GM18868 (cell line): ENCODE measurements around the gene GAB1.
A peak's percentile ranks its signal among the peaks of the same experiment; 100 is the strongest.

Experiments
- ATAC-seq: cut with Tn5 transposase; IDR thresholded peaks from one replicate; pipeline ENCODE4 v1.9.1; 2021; ENCODE audit warnings: mild to moderate bottlenecking, moderate library complexity; ENCODE audit not compliant: unreplicated experiment

GAB1 gene

GRCh38 chr4:143336781-143337599, at the start of gene GAB1:
GAB1 (plus strand) TSS chr4:143336876; CDS start chr4:143337189, 313 bp downstream.
- peak; percentile 65 for ATAC-seq

DNA sequence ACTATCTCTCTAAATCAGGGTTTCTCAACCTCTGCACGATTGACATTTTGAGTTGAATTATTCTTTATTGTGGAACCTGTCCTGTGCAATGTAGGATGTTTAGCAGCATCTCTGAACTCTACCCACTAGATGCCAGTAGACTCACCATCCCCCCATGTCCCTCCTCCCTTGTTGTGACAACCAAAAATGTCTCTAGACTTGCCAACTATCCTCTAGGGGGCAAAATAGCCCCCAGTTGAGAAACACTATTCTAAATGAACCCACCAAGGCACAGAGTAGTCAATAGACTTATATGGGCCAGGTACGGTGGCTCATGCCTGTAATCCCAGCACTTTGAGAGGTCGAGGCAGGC, 49.1 kb upstream of the GAB1 start:
- no peak for ATAC-seq

DNA sequence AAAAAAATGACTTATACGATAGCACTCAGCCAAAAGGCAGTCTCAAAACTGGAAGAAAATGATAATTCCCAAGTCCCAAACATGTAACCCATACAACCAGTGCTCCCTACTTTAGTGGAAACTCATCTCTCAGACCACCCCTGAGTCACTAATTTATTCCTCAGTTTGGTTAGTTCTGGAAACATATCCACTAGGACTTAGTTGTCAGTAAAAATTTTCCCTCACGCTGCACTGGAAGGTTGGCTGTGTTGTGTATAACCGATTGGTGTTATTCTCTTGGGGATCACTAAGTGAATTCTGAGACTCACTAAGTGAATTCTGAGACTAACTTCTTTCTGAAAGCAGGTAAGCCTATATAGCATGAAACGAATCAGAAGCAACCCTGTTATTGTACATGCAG, 48.5 kb upstream of the GAB1 start:
- no peak for ATAC-seq

- no peak for ATAC-seq
These were observed 47.3 kb upstream of the GAB1 start for GRCh38 chr4:143289370-143289769.

- ATAC-seq, result no peak
These were observed 45.4 kb upstream of the GAB1 start for GRCh38 chr4:143291314-143291713.

- ATAC-seq, result no peak
These were observed 43.8 kb upstream of the GAB1 start for GRCh38 chr4:143292858-143293257.

DNA sequence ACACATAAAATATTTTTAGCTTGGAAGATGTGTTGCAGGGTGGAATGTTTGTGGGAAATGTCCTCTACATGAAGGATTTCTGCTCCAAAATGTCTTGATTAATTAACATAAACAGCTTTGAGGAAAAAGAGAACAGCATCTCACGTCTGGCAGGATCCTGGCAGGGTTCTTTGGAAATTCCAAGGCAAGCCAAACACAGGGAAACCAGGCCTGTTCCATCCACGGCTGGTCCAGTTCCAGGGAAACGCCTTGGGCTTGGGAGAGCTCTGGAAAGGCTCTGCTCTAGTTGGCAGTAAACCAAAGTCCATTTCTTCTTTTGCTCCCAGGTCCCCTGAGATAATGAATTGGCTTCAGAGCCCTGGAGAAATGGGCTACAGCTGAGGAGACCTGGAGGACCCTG, 42.4 kb upstream of the GAB1 start:
- ATAC-seq, result no peak

- no peak for ATAC-seq
These were observed 41.9 kb upstream of the GAB1 start for GRCh38 chr4:143294710-143295275.

DNA sequence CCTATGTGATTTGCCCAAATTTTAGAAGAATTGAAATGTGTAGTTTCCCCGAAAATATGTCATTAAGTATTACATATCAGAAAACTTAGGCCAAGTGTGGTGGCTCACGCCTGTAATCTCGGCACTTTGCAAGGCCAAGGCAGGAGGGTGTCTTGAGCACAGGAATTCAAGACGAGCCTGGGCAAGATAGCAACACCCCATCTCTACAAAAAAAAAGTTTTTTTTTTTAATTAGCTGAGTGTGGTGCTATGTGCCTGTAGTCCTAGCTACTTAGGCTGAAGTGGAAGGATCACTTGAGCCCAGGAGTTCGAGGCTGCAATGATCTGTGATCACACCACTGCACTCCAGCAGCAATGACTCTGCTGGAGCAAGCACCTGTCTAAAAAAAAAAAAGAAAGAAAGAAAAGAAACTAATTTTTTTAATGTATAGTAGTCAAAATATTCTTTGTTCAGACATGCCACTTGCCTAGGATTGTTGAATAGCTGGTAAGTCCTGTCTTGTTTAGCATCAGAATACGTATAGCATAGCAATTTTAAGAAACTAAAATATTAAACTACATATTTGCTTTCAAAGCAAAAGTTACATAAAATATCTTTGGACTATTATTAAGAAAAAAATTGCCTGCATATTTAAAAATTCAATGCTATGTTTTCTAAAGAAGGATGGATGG, 40.1 kb upstream of the GAB1 start:
- ATAC-seq, result no peak

GRCh38 chr4:143300860-143301259, 35.8 kb upstream of the GAB1 start:
- no peak for ATAC-seq

DNA sequence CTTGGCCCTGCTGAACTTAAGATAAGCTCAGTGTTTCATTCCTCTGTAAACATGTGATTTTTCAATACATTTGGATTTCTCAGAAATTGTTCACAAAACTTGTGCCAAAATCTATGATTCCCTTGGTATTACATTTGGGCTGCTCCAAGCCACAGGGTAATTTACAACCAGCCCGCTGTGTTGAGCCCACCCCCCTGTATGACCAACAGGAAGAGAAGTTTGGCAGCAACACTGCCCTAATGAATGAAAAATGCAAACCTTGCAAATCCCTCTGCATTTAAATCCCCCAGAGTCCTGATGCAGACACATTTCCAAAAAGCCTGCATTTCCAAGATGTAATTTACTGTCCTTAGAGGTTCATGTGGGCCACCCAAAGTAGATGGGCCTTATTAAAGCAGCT, 34.1 kb upstream of the GAB1 start:
- no peak for ATAC-seq

DNA sequence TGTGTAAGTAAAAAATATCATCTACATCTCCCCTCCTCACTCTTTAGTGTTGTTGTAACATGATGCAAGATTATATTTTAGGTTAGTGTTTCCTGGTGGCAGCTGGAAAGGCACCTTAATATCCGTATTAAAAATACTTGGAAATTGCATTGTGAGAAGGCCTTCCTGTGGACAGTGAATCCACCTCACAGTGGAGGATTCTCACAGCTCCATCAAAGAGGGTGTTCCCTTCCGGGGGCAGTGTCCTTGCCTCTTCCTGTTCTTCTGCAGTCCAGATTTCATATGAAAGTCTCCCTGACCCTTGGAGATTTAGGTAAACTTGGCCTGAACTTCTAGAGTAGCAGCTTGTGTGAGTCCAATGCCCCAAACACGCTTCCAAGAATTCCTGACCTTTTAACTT, 29.9 kb upstream of the GAB1 start:
- ATAC-seq, result no peak

- no peak for ATAC-seq
These were observed 29.1 kb upstream of the GAB1 start for GRCh38 chr4:143307531-143307930.

DNA sequence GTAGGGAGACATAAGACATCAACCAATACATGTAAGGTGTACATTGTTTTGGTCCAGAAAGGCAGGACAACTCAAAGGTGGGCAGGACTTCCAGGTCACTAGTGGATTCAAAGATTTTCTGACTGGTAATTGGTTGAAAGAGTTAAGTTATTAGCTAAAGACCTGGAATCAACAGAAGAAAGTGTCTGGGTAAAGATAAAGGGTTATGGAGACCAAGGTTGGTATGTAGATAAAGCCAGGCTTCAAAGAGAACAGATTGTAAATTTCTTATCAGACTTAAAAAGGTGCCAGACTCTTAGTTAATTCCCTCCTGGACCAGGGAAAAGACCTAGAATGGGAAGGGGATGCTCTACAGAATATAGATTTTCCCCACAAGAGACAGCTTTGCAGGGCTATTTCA, 28.3 kb upstream of the GAB1 start:
- ATAC-seq, result no peak

GRCh38 chr4:143311924-143312323, 24.8 kb upstream of the GAB1 start:
- no peak for ATAC-seq

- no peak for ATAC-seq
These were observed 23.2 kb upstream of the GAB1 start for GRCh38 chr4:143313521-143313920.

DNA sequence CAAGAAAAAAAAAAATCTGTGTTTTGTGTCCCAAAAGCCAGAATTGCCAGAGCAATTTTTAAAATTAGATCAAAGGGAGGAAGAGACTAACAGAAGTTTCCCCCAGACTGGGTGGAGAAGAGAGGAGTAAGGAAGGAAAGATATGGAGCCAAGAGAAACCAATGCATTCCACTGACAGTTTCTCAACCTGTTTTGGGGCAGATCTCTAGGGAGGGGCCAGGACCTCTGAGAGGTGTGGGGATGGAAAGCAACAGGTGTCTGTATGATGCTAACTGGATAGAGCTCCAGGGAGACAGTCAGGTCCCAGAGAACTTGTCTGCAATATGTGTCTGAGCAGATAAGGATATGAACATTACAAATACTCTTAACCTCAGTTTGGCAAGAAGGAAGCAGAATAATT, 22.7 kb upstream of the GAB1 start:
- ATAC-seq, result no peak

DNA sequence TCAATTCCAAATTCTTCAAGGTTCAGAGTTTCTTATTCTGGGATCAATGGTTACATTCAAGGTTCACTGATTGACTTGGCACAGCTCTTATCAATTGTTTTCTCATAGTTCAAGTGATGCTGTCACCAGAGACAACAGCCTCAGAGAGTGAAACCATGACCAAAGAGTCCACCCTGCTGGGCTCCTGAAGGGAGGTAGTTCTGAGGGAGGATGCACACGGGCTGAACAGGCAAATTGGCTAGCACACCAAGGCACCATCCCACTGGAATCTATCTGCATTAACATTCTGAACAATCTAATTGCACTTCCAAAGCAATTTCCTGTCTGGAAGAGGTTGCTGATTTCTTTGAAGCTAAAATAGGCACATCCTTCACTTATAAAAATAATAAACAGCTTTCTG, 16.6 kb upstream of the GAB1 start:
- no peak for ATAC-seq

DNA sequence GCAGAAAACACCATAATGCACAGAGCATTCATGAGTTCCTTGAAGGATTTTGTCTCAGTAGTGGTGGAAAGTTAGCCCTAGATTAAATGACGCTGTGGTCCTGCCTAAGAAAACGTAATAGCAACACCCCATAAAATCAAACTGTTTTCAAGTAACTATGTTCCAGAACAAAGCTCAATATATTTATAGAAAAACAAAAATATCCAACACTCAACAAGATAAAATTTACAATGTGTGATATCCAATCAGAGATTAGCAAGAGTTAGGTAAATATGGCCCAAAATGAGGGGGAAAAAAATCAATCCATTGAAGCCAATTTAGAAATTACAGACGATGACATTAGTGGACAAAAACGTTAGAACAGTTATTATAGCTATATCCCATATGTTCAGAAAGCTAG, 9.9 kb upstream of the GAB1 start:
- no peak for ATAC-seq

DNA sequence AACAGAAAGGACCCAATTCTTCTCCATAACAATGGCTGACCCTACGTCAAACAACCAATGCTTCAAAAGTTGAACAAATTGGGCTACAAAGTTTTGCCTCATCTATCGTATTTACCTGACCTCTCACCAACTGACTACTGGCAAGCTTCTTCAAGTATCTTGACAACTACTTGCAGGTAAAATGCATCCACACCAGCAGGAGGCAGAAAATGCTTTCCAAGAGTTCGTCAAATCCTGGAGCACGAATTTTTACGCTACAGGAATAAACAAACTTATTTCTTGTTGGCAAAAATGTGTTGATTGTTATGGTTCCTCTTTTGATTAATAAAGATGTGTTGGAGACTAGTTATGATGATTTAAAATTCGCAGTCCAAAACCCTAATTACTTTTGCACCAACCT, 6.7 kb upstream of the GAB1 start:
- no peak for ATAC-seq

DNA sequence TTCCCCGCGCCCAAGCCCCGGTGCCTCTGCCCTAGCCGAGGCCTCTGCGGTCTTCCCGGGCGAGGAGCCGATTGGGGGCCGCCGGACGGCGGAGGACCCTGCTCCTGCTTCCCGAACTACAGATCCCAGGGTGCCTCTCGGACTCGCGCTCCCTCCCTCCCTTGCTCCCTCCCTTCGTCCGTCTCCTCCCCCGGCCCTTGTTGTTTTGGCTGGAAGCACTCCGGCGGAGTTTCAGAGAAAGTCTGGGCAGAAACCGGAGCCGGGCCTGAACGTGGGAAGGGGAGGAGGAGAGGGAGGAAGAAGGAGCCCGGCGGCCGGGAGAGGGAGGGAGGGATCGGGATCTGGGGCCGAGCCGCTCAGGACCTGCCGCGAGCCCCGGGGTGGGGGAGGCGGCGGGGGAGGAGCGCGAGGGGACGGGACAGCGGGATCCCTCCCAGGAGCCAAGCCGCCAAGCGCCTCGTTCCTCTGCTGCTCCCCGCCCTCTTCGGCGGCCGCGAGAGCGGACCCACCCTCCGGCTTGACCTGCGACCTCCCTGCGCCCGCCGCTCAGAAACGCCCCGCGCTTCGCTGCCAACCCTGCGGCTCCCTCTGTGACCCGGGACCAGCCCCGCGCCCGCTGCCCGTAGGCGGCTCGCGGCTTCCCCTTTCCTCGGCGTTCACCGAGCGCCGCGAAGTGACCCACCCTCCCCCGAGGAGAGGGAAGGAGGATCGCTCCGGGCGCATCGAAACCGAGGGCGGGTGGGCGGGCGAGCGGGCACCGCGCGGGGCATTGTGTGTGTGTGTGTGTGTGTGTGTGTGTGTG, 496 bp upstream of the GAB1 start:
- peak; percentile 42 for ATAC-seq
